Stimulated activated naive B cell treated with anti-CD40 and anti-IgM and Interleukin-4, amounts not matched to agents 10 μg/mL and 1 μg/mL and 100 μg/mL, for 72 hours (primary cell): ENCODE measurements around the gene TMEM220.
"Not testable (repeated sequence)": the region's sequence is repeated elsewhere in the genome, so short reads cannot be mapped to it uniquely, and the experiment has no call there.

Experiments
- ATAC-seq, 2 donors: fragments of 150-1000 bp; cut with Tn5 transposase; replicated peaks; 2 replicates each; pipeline ENCODE4 v1.10.0; 2021; ENCODE audit warnings: moderate library complexity in 1 of 2
- DNase-seq: peaks from one replicate; pipeline ENCODE4 v3.0.0; 2021
- H3K27ac Mint-ChIP-seq: one replicate; pipeline ENCODE4 v1.8.0; 2022; ENCODE audit warnings: mild to moderate bottlenecking, mixed read lengths
- H3K27me3 Mint-ChIP-seq, 2 donors: one replicate each; pipeline ENCODE4 v1.8.0; 2022; ENCODE audit warnings: mixed read lengths in 2 of 2
- H3K36me3 Mint-ChIP-seq, 2 donors: one replicate each; pipeline ENCODE4 v1.8.0; 2022; ENCODE audit warnings: mixed read lengths in 2 of 2, mild to moderate bottlenecking in 1 of 2
- H3K4me1 Mint-ChIP-seq, 2 donors: one replicate each; pipeline ENCODE4 v1.8.0; 2022; ENCODE audit warnings: mixed read lengths in 2 of 2, mild to moderate bottlenecking in 1 of 2
- H3K4me3 Mint-ChIP-seq, 2 donors: one replicate each; pipeline ENCODE4 v1.8.0; 2022; ENCODE audit warnings: mild to moderate bottlenecking in 2 of 2, mixed read lengths in 2 of 2, moderate library complexity in 1 of 2
- H3K9me3 Mint-ChIP-seq, 2 donors: one replicate each; pipeline ENCODE4 v1.8.0; 2022; ENCODE audit warnings: mixed read lengths in 2 of 2, mild to moderate bottlenecking in 1 of 2

TMEM220 gene

DNA sequence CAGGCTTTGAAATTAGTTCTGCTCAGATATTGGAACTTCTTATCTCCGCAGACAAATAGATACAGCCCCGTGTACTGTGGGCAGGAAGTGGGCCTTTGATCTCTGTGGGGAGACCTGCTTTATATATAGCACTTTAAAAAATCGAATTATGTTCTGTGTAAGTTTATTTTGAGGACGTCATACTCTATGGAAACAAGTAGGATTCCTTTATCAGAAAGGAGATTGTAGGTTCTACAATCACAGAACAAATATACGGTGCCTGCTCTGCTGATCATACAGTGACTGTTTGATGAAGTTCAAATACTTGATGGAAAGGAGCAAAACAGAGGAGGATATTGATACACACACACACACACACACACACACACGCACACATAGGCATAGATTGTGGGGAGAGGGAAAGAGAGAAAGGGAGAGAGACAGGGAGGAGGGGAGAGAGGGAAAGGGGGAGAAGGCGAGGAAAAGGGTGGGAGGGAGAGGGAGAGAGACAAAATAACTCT is 14.7 kb upstream of the TMEM220 start:
- peaks cover 0 to 1% of the 10 kb centered on the region in 2 donors for H3K4me1 Mint-ChIP-seq
- DNase-seq, result no peak
- H3K36me3 Mint-ChIP-seq, result peaks cover 0 to 4% of the 10 kb centered on the region in 2 donors
- peaks cover 6% of the 10 kb centered on the region in 2 donors for H3K27me3 Mint-ChIP-seq
- H3K4me3 Mint-ChIP-seq, result no peak overlapping the region
- no peak for ATAC-seq
- H3K27ac Mint-ChIP-seq, result no peak overlapping the region
- H3K9me3 Mint-ChIP-seq, result no peaks in the 10 kb centered on the region

DNA sequence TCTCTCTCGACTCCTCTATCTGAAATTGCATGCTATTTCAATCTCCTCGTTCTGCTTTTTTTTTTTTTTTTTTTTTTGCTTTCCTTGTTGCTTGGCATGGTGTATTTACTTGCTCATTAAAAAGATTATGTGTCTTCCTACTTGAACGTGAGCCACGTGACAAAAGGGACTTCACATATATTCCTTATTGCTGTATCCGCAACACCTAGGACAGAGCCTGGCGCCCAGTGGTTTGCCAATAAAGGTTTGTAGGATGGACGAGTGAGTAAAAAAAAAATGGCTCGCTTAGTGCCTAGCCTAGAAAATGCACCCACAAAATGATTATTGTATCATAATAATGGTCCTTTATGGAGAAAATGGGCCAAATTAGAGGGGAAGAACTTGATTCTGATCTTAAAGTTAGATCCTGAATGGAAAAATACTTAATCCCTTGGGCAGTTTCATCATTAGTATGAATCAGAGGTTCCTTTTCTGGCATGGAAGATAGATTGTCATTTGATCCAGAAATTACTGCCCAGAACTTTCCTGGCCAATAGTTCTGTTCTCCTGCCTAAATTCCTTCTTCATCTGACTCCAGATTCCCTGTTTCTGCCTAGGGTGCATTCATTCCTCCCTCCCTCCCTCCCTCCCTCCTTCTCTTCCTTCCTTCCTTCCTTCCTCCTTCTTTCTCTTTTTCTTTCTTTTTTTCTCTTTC is 13.6 kb upstream of the TMEM220 start:
- no peak for ATAC-seq
- peaks cover 0 to 4% of the 10 kb centered on the region in 2 donors for H3K36me3 Mint-ChIP-seq
- no peaks in the 10 kb centered on the region for H3K9me3 Mint-ChIP-seq
- no peak overlapping the region for H3K4me3 Mint-ChIP-seq
- peaks cover 0 to 1% of the 10 kb centered on the region in 2 donors for H3K4me1 Mint-ChIP-seq
- peaks cover 10% of the 10 kb centered on the region in 2 donors for H3K27me3 Mint-ChIP-seq
- no peak overlapping the region for H3K27ac Mint-ChIP-seq
- no peak for DNase-seq

DNA sequence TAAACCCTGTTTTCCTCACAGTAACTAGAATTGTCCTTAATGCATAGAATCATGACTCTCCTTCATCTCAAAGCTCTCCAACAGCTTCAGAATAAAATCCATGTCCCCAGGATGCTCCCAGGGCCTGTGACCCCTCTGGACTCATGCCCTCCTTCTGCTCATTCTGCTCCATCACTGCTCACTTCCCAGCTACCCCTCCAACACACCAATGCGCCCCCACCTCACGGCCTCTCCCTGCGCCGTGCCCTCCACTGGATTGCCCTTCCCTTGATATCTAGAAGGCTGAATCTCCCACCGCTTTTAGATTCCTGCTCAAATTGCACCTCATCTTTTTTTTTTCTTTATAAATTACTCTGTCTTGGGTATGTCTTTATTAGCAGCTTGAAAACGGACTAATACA is 12.6 kb upstream of the TMEM220 start:
- no peak overlapping the region for H3K4me3 Mint-ChIP-seq
- H3K36me3 Mint-ChIP-seq, result peaks cover 0 to 4% of the 10 kb centered on the region in 2 donors
- DNase-seq (no peak), ATAC-seq (no peak)
- H3K27me3 Mint-ChIP-seq, result peaks cover 7 to 10% of the 10 kb centered on the region in 2 donors
- peaks cover 0 to 1% of the 10 kb centered on the region in 2 donors for H3K4me1 Mint-ChIP-seq
- H3K27ac Mint-ChIP-seq, result no peak overlapping the region
- no peaks in the 10 kb centered on the region for H3K9me3 Mint-ChIP-seq

DNA sequence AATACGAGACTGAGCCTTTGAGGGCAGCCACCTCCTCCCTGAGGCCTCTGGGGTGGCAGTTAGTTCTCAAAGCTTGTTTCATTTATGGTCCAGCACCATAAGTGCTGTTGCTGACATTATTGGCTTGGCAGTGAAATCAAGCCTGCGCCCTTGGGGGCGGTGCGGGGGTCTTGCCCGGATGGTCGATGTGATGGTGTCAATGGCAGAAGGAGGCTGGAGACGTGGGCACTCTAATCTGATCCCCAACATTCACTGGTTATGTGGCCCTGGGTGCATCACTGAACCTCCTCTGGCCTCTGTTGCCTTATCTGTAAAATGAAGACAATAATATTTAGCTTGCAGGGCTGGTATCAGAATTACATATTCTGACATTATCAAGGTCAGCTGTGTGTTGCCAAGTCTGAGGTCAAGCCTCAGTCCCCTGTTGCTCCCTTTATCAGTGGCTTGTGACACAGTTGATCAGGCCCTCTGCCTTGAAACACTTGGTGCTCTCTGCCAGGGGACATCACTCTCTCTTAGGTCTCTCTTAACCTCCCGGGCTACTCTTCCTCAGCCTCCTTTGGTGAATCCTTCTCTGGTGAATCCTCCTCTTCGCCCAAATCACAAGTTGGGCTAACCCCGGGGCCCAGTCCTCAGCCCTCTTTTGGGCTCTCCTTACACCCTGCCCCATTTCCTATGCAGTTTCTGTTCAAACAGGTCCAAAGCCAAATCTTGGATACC is 11.8 kb upstream of the TMEM220 start:
- no peak overlapping the region for H3K27ac Mint-ChIP-seq
- DNase-seq (no peak), ATAC-seq (no peak)
- no peak overlapping the region for H3K4me3 Mint-ChIP-seq
- H3K27me3 Mint-ChIP-seq, result peaks cover 10 to 11% of the 10 kb centered on the region in 2 donors
- H3K4me1 Mint-ChIP-seq, result peaks cover 5% of the 10 kb centered on the region in 2 donors
- H3K36me3 Mint-ChIP-seq, result peaks cover 0 to 4% of the 10 kb centered on the region in 2 donors
- no peaks in the 10 kb centered on the region for H3K9me3 Mint-ChIP-seq

DNA sequence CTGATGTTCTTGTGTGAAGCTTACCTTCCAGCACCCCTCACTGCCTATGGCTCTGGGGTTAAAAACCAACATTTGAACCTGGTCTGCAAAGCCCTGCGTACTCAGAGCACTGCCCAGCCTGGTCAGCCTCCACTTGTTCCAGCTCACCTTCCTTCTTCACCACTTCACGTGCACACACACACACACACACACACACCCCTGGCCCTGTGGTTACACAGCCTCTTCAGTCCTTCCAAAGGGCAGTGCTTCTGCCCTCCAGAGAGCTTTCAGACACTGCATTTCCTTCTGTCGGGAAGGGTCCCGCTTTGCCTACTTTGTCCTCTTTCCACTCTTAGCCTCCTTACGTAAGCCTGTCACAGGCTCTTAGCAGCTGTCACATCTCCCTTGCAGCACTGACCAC is 9.6 kb upstream of the TMEM220 start:
- no peak overlapping the region for H3K4me3 Mint-ChIP-seq

DNA sequence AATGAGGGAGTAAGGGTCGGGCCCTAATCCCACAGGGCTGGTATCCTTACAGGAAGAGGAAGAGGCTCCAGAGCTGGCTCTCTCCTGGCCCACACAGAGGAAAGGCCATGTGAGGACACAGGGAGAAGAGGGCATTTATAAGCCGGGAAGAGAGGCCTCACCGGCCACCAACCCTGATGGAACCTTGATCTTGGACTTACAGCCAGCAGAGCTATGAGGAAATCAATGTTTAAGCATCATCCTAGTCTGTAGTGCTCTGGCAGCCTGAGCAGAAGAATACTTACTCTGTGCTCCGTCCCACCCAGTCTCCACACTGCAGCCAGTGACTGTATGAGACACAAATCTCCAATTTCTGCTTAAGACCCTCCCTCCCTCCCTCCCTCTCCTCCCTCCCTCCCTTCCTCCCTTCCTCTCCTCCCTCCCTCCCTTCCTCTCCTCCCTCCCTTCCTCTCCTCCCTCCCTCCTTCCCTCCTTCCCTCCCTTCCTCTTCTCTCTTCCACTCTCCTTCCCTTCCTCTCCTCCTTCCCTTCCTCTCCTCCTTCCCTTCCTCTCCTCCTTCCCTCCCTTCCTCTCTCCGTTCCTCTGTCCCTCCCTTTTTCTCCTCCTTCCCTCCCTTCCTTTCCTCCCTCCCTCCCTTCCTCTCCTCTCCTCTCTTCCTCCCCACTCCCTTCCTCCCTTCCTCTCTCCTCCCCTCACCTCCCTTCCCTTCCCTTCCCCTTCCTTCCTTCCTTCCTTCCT is 8.9 kb upstream of the TMEM220 start:
- peaks cover 3 to 5% of the 10 kb centered on the region in 2 donors for H3K4me1 Mint-ChIP-seq
- no peak for ATAC-seq
- no peak overlapping the region for H3K27ac Mint-ChIP-seq
- no peak for DNase-seq
- no peak overlapping the region for H3K4me3 Mint-ChIP-seq
- H3K9me3 Mint-ChIP-seq, result no peaks in the 10 kb centered on the region
- H3K27me3 Mint-ChIP-seq, result peaks cover 9 to 11% of the 10 kb centered on the region in 2 donors
- no peaks in the 10 kb centered on the region for H3K36me3 Mint-ChIP-seq

More for the DNA sequence above, 9.6 kb upstream of the TMEM220 start:
- Mint-ChIP-seq H3K9me3 (no peaks in the 10 kb centered on the region), H3K27ac (no peak overlapping the region), H3K27me3 (peaks cover 9 to 11% of the 10 kb centered on the region in 2 donors), H3K36me3 (no peaks in the 10 kb centered on the region), H3K4me1 (peaks cover 3 to 5% of the 10 kb centered on the region in 2 donors)
- DNase-seq (no peak), ATAC-seq (no peak)

DNA sequence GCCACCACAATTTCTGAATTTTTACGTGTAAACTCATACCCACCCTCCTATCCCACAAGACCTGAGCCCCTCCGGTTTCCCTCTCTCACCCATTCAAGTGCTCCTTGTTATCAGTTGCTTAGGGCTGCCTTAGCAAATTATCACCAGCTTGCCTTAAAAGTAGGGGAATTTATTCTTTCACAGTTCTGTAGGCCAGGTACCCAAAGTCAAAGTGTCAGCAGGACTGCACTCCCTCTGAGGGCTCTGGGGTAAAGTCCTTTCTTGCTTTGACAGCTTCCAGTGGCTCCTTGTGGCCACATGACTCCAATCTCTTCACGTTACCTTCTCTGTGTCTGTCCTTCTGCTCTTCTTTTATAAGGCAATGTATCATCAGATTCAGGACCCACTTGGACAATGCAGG is 7.9 kb upstream of the TMEM220 start:
- H3K27me3 Mint-ChIP-seq, result peaks cover 9 to 11% of the 10 kb centered on the region in 2 donors

DNA sequence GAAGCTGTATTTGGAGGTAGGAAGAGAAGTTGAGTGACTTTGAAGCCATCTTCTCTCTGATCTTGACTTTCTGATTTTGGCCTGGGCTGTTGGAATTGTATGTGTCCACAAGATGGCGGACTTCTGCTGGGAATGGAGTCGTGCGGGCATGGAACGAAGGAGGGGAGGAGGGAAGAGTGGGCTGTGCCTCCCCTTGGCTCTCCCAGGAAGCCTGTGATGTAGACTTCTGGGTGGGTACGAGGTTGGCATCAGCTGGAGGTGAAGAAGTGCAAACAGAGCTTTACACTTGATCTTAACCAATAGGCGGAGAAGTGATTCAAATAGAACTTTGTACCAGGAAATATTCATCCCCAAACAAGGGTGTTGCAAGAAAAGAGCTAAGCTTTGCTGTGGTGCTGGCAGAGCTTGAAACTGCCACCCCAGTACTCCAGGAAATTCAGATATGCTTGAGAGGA is 7.4 kb upstream of the TMEM220 start:
- peak in 1 of 2 donors; percentile 61 for ATAC-seq
- DNase-seq, result no peak
- Mint-ChIP-seq H3K9me3 (no peaks in the 10 kb centered on the region), H3K4me3 (no peak overlapping the region), H3K27ac (no peak overlapping the region), H3K27me3 (peaks cover 9 to 11% of the 10 kb centered on the region in 2 donors), H3K36me3 (no peaks in the 10 kb centered on the region), H3K4me1 (peaks cover 3 to 5% of the 10 kb centered on the region in 2 donors)

More for the DNA sequence above, 7.9 kb upstream of the TMEM220 start:
- no peak for ATAC-seq
- H3K36me3 Mint-ChIP-seq, result no peaks in the 10 kb centered on the region
- no peak for DNase-seq
- H3K9me3 Mint-ChIP-seq, result no peaks in the 10 kb centered on the region
- peaks cover 3 to 5% of the 10 kb centered on the region in 2 donors for H3K4me1 Mint-ChIP-seq
- H3K4me3 Mint-ChIP-seq, result no peak overlapping the region
- H3K27ac Mint-ChIP-seq, result no peak overlapping the region

DNA sequence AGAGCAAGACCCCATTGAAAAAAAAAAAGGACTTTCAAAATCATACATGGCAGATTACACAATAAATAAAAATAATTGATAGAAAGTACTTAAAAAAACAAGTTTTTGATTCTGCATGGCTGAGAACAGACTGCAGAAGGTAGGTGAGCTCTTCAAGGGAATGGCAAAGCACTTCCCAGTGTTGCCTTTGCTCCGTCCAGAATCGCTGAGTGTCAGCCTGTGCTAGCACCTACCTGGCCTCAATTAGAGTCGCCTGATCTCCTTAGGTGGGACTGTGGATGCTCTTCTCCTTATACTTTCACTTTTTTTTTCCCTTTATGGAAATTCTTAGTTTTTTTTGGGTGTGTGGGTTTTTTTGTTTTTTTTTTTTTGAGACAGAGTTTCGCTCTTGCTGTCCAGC is 6.0 kb upstream of the TMEM220 start:
- H3K27me3 Mint-ChIP-seq, result peaks cover 9 to 11% of the 10 kb centered on the region in 2 donors
- H3K4me1 Mint-ChIP-seq, result peaks cover 6 to 11% of the 10 kb centered on the region in 2 donors
- H3K9me3 Mint-ChIP-seq, result no peaks in the 10 kb centered on the region
- H3K4me3 Mint-ChIP-seq, result no peak overlapping the region
- no peak overlapping the region for H3K27ac Mint-ChIP-seq
- ATAC-seq, result no peak
- no peaks in the 10 kb centered on the region for H3K36me3 Mint-ChIP-seq
- DNase-seq, result no peak

DNA sequence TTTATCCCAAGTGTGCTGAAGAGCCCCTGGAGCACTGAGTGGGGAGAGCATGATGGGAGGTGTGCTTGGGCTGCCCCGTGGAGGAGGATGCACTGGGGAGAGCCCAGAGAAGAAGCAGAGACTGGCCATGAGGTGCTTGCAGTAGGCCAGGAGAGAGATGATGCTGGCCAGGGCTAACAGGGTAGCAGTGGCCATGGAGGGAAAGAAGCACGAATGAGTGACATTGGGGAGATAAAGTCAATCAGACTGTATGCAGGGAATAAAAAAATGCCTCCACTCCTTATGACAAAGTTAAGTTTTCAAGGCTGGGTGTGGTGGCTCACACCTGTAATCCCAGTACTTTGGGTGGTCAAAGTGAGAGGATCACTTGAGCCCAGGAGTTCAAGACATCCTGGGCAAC is 5.4 kb upstream of the TMEM220 start:
- Mint-ChIP-seq H3K27me3 (peaks cover 9 to 11% of the 10 kb centered on the region in 2 donors), H3K4me3 (no peak overlapping the region), H3K9me3 (no peaks in the 10 kb centered on the region), H3K36me3 (no peaks in the 10 kb centered on the region), H3K4me1 (peaks cover 8 to 16% of the 10 kb centered on the region in 2 donors), H3K27ac (no peak overlapping the region)
- no peak for ATAC-seq
- DNase-seq, result no peak

DNA sequence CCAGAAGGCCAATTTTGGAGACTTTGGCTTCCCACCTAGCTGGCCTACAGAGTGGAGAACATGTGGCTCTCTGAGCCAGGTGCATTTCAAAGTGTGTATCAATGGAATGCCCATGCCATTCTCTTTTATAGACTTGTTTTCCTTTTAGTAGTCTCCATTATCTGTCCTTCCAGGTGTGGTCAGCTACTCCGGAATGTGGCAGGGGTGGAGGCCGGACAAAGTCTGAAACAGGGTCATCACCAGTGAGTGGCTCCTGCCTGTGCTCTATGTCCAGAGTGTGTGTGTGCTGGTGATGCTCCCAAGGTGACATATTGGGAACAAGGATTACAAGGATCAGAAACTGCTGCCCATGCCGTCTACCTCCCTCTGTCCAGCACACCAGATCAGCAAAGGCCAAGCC is 3.8 kb upstream of the TMEM220 start:
- no peaks in the 10 kb centered on the region for H3K36me3 Mint-ChIP-seq
- H3K4me3 Mint-ChIP-seq, result no peak overlapping the region
- peaks cover 8 to 22% of the 10 kb centered on the region in 2 donors for H3K4me1 Mint-ChIP-seq
- peaks cover 3 to 5% of the 10 kb centered on the region in 2 donors for H3K27me3 Mint-ChIP-seq
- H3K9me3 Mint-ChIP-seq, result no peaks in the 10 kb centered on the region
- no peak overlapping the region for H3K27ac Mint-ChIP-seq
- DNase-seq (no peak), ATAC-seq (no peak)

DNA sequence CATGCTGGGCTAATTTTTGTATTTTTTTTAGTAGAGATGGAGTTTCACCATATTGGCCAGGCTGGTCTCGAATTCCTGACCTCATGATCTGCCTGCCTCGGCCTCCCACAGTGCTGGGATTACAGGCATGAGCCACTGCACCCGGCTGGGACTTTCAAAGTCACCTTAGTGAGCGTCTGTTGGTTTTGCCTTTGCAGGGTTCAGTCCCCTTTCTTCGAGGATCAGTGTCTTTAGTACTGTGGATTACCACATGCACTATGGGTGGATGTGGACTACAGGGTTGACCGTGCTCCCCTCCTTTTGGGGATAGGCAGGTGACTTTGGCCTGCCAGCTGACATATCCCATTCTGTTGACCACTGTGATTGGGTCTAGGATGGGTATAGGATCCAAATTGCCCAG is 2.3 kb upstream of the TMEM220 start:
- H3K36me3 Mint-ChIP-seq, H3K27ac Mint-ChIP-seq, H3K4me3 Mint-ChIP-seq, ATAC-seq, H3K27me3 Mint-ChIP-seq, H3K9me3 Mint-ChIP-seq, DNase-seq: not testable (repeated sequence)
- peaks cover 6 to 19% of the 10 kb centered on the region in 2 donors for H3K4me1 Mint-ChIP-seq

DNA sequence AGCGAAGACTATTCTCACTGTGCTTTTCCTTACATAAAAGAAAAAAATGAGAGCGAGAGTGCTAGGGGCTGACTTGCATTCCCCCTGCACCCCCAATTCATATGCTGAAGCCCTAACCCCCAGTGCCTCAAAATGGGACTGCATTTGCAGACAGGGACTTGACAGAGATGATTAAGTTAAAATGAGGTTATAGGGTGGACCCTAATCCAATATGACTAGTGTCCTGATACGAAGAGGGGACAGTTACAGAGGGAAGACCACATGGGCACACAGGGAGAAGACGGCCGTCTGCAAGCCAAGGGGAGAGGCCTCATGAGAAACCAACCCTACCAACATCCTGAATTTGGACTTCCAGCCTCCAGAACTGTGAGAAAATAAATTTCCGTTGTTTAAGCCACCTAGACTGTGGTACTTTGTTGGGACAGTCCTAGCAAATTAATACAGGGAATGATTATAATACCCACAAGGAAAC is 1.6 kb upstream of the TMEM220 start:
- Mint-ChIP-seq H3K27ac (no peak overlapping the region), H3K9me3 (no peaks in the 10 kb centered on the region), H3K4me3 (peak overlapping the region; percentile 89 to 91), H3K36me3 (no peaks in the 10 kb centered on the region), H3K27me3 (peaks cover 0 to 3% of the 10 kb centered on the region in 2 donors), H3K4me1 (peaks cover 6 to 16% of the 10 kb centered on the region in 2 donors)
- DNase-seq (no peak), ATAC-seq (no peak)

DNA sequence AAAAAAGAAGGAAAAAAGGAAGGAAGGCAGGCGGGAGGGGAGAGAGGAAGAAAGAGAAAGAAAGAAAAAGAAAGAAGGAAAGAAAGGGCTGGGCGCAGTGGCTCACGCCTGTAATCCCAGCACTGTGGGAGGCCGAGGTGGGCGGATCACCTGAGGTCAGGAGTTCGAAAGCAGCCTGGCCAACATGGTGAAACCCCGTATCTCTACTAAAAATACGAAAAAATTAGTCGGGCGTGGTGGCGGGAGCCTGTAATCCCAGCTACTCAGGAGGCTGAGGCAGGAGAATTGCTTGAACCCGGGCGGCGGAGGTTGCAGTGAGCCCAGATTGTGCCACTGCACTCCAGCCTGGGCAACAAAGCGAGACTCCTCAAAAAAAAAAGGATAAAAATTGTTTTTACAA is 424 bp upstream of the TMEM220 start:
- H3K9me3 Mint-ChIP-seq, H3K27me3 Mint-ChIP-seq, H3K36me3 Mint-ChIP-seq: not testable (repeated sequence)
- ATAC-seq (peak in 1 of 2 donors; percentile 4), DNase-seq (peak; percentile 11)
- H3K4me3 Mint-ChIP-seq, result peak overlapping the region; percentile 89 to 91
- H3K4me1 Mint-ChIP-seq, result peaks cover 6 to 16% of the 10 kb centered on the region in 2 donors
- H3K27ac Mint-ChIP-seq, result peak overlapping the region; percentile 90
